Duodenal mucosa (tissue), 2 donors: ENCODE measurements around the gene SLC25A39.
"Not testable (repeated sequence)": the region's sequence is repeated elsewhere in the genome, so short reads cannot be mapped to it uniquely, and the experiment has no call there.

Experiments
- H3K27ac ChIP-seq: one replicate; pipeline ENCODE4 v1.7.0; 2013; ENCODE audit warnings: low read depth, low read length
- H3K27me3 ChIP-seq, 2 donors: one replicate each; pipeline ENCODE4 v1.7.0; 2013; ENCODE audit warnings: low read length in 2 of 2, control low read depth in 1 of 2; ENCODE audit not compliant: insufficient read depth in 2 of 2, control insufficient read depth in 1 of 2
- H3K36me3 ChIP-seq, 2 donors: one replicate each; pipeline ENCODE4 v1.7.0; 2013; ENCODE audit warnings: low read length in 2 of 2, control low read depth in 1 of 2; ENCODE audit not compliant: insufficient read depth in 2 of 2, control insufficient read depth in 1 of 2
- H3K4me1 ChIP-seq, 2 donors: one replicate each; pipeline ENCODE4 v1.7.0; 2013; ENCODE audit warnings: low read length in 2 of 2, control low read depth in 1 of 2; ENCODE audit not compliant: insufficient read depth in 2 of 2, control insufficient read depth in 1 of 2
- H3K4me3 ChIP-seq, 2 donors: one replicate each; pipeline ENCODE4 v1.7.0; 2013; ENCODE audit warnings: low read length in 2 of 2, low read depth in 1 of 2
- H3K9ac ChIP-seq, 2 donors: one replicate each; pipeline ENCODE4 v1.7.0; 2013; ENCODE audit warnings: low read length in 2 of 2, low read depth in 1 of 2
- H3K9me3 ChIP-seq, 2 donors: one replicate each; pipeline ENCODE4 v1.7.0; 2013; ENCODE audit warnings: low read length in 2 of 2, control low read depth in 1 of 2; ENCODE audit not compliant: control insufficient read depth in 1 of 2

SLC25A39 gene

GRCh38 chr17:44335564-44335963 lies 10.9 kb upstream of the SLC25A39 start:
- H3K4me1 ChIP-seq: peaks cover 0 to 3% of the 10 kb centered on the region in 2 donors
- no peaks in the 10 kb centered on the region for H3K27me3 ChIP-seq
- H3K9ac ChIP-seq: no peak overlapping the region
- no peaks in the 10 kb centered on the region for H3K9me3 ChIP-seq
- H3K27ac ChIP-seq: no peak overlapping the region
- H3K36me3 ChIP-seq: no peaks in the 10 kb centered on the region
- no peak overlapping the region for H3K4me3 ChIP-seq

- H3K27me3 ChIP-seq: no peaks in the 10 kb centered on the region
- no peaks in the 10 kb centered on the region for H3K36me3 ChIP-seq
- H3K27ac ChIP-seq: no peak overlapping the region
- no peaks in the 10 kb centered on the region for H3K9me3 ChIP-seq
- no peak overlapping the region for H3K9ac ChIP-seq
- H3K4me3 ChIP-seq: no peak overlapping the region
- peaks cover 0 to 3% of the 10 kb centered on the region in 2 donors for H3K4me1 ChIP-seq
Observed at GRCh38 chr17:44334727-44335126, 10.1 kb upstream of the SLC25A39 start.

- Histone ChIP-seq H3K9ac (no peak overlapping the region), H3K27ac (no peak overlapping the region), H3K27me3 (no peaks in the 10 kb centered on the region), H3K36me3 (no peaks in the 10 kb centered on the region), H3K4me1 (peaks cover 0 to 3% of the 10 kb centered on the region in 2 donors), H3K9me3 (no peaks in the 10 kb centered on the region), H3K4me3 (no peak overlapping the region)
Observed at GRCh38 chr17:44334315-44334714, 9.7 kb upstream of the SLC25A39 start.

GRCh38 chr17:44333371-44333770 lies 8.7 kb upstream of the SLC25A39 start:
- no peak overlapping the region for H3K4me3 ChIP-seq
- no peaks in the 10 kb centered on the region for H3K9me3 ChIP-seq
- peaks cover 0 to 3% of the 10 kb centered on the region in 2 donors for H3K4me1 ChIP-seq
- H3K36me3 ChIP-seq: no peaks in the 10 kb centered on the region
- H3K9ac ChIP-seq: no peak overlapping the region
- no peak overlapping the region for H3K27ac ChIP-seq
- no peaks in the 10 kb centered on the region for H3K27me3 ChIP-seq

GRCh38 chr17:44331249-44331760 lies 6.7 kb upstream of the SLC25A39 start:
- Histone ChIP-seq H3K9me3 (no peaks in the 10 kb centered on the region), H3K27ac (no peak overlapping the region), H3K9ac (no peak overlapping the region), H3K36me3 (no peaks in the 10 kb centered on the region), H3K27me3 (no peaks in the 10 kb centered on the region), H3K4me1 (peaks cover 0 to 3% of the 10 kb centered on the region in 2 donors), H3K4me3 (no peak overlapping the region)

GRCh38 chr17:44330263-44330662 lies 5.6 kb upstream of the SLC25A39 start:
- H3K27me3 ChIP-seq, H3K9me3 ChIP-seq, H3K4me3 ChIP-seq, H3K9ac ChIP-seq, H3K27ac ChIP-seq, H3K4me1 ChIP-seq, H3K36me3 ChIP-seq: not testable (repeated sequence)

GRCh38 chr17:44329516-44329915 lies 4.9 kb upstream of the SLC25A39 start:
- H3K9ac ChIP-seq, H3K4me3 ChIP-seq, H3K27me3 ChIP-seq, H3K9me3 ChIP-seq, H3K4me1 ChIP-seq, H3K36me3 ChIP-seq, H3K27ac ChIP-seq: not testable (repeated sequence)

- Histone ChIP-seq H3K27ac (no peak overlapping the region), H3K9ac (no peak overlapping the region), H3K36me3 (no peaks in the 10 kb centered on the region), H3K4me1 (peaks cover 7 to 11% of the 10 kb centered on the region in 2 donors), H3K4me3 (no peak overlapping the region), H3K9me3 (no peaks in the 10 kb centered on the region), H3K27me3 (no peaks in the 10 kb centered on the region)
Observed at GRCh38 chr17:44327715-44328449, 3.3 kb upstream of the SLC25A39 start.

GRCh38 chr17:44326861-44327444 lies 2.3 kb upstream of the SLC25A39 start:
- no peaks in the 10 kb centered on the region for H3K27me3 ChIP-seq
- peak overlapping the region; percentile 28 to 56 for H3K4me3 ChIP-seq
- H3K36me3 ChIP-seq: peaks cover 0 to 6% of the 10 kb centered on the region in 2 donors
- no peak overlapping the region for H3K9ac ChIP-seq
- H3K4me1 ChIP-seq: peaks cover 7 to 11% of the 10 kb centered on the region in 2 donors
- no peak overlapping the region for H3K27ac ChIP-seq
- H3K9me3 ChIP-seq: no peaks in the 10 kb centered on the region

- Histone ChIP-seq H3K4me1 (peaks cover 7 to 8% of the 10 kb centered on the region in 2 donors), H3K36me3 (peaks cover 14 to 32% of the 10 kb centered on the region in 2 donors), H3K27ac (peak overlapping the region; percentile 50), H3K9me3 (no peaks in the 10 kb centered on the region), H3K4me3 (peak overlapping the region; percentile 89 to 91), H3K27me3 (no peaks in the 10 kb centered on the region), H3K9ac (peak overlapping the region; percentile 75 to 84)
Observed at GRCh38 chr17:44324092-44324570, 492 bp downstream of the SLC25A39 start.
